NCI-H2227 treated with DMSO at 0.1 percent for 48 hours (cell line): ENCODE results near the gene SYNPO2L.
"Not testable (repeated sequence)": the region's sequence is repeated elsewhere in the genome, so short reads cannot be mapped to it uniquely, and the experiment has no call there.

Source experiments
- DNase-seq: peaks from one replicate; lab custom pipeline; 2025; lab: John Stamatoyannopoulos, UW

Gene SYNPO2L, protein sequence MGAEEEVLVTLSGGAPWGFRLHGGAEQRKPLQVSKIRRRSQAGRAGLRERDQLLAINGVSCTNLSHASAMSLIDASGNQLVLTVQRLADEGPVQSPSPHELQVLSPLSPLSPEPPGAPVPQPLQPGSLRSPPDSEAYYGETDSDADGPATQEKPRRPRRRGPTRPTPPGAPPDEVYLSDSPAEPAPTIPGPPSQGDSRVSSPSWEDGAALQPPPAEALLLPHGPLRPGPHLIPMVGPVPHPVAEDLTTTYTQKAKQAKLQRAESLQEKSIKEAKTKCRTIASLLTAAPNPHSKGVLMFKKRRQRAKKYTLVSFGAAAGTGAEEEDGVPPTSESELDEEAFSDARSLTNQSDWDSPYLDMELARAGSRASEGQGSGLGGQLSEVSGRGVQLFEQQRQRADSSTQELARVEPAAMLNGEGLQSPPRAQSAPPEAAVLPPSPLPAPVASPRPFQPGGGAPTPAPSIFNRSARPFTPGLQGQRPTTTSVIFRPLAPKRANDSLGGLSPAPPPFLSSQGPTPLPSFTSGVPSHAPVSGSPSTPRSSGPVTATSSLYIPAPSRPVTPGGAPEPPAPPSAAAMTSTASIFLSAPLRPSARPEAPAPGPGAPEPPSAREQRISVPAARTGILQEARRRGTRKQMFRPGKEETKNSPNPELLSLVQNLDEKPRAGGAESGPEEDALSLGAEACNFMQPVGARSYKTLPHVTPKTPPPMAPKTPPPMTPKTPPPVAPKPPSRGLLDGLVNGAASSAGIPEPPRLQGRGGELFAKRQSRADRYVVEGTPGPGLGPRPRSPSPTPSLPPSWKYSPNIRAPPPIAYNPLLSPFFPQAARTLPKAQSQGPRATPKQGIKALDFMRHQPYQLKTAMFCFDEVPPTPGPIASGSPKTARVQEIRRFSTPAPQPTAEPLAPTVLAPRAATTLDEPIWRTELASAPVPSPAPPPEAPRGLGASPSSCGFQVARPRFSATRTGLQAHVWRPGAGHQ

DNA sequence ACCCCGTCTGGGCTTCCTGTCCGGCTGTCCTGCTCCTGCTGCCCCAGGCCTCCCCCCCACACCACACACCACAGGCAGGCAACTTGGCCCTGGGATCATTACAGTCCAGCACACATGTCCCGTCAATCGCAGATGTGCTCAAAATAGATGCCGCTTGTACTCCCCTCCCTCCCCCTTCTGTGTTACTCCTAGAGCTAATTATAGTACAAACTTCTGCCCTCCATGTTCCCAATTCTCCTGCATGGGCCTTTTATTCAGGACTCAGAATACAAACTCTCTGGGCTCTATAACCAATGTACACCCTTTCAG, at the start of gene SYNPO2L:
Gene SYNPO2L (minus strand): TSS at position 40 of the 309 bp plus-strand sequence. CDS start 107 bp downstream, outside the sequence.
- DNase-seq: no peak

DNA sequence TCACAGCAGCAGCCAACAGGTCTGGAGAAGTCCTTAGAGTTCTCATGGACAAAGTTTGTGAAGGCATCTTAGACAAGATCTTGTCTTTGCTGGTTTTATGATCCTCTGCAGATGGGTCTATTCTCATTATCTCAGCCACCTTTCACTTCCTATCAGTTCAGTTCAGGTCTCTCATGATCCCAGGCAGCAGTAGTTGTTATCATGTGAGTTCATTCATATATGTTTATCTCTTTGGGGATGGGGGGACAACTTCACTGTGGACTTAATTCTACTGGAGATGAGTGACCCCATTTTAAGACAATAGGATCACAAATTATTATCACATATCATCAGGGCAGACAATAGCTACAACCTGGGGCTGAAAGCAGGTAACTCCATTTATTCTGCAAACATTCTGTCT, 48.1 kb upstream of the SYNPO2L start:
- not testable (repeated sequence) for DNase-seq

DNA sequence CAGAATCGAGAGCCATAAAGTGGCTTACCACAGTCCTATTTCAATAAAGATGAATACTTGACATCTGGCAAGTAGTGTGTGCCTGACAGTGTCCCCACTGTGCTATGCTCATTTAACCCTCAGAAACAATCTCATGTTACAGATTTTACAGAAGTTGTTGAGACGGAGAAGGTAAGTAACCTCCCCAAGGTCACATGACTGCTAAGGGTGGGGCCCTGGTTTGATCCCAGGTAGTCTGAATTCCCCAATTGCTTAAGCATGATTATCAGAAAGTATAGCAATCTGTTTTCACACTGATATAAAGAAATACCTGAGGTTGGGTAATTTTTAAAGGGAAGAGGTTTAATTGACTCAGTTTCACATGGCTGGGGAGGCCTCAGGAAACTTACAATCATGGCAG, 43.0 kb upstream of the SYNPO2L start:
- DNase-seq: not testable (repeated sequence)

DNA sequence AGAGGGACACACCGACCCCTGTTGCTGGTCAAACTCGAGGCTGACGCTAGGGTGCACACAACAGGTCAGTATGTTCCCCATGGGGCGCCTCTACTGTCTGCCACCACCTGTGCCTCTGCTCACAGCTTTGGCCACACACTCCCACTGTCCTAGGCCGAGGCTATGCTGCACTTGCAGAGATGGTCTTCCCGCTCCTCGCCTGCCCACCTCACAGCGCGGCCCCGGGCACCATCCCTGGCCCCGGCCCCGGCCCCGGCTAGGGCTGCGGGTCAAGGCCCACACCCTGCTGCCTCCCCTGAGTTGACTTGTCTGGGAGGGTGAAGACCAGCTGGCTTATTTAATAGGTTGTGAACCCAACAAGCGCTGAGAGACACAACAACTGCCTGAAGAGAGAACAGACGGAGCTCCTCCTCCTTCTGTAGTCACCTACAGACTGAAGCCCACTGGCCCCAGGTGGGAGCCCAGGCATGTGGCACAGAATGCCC, 41.9 kb upstream of the SYNPO2L start, which contains the start of gene AGAP5:
Gene AGAP5 (minus strand): TSS at position 435 of the 485 bp plus-strand sequence. CDS start 354 bp downstream, at position 81.
- DNase-seq: not testable (repeated sequence)

DNA sequence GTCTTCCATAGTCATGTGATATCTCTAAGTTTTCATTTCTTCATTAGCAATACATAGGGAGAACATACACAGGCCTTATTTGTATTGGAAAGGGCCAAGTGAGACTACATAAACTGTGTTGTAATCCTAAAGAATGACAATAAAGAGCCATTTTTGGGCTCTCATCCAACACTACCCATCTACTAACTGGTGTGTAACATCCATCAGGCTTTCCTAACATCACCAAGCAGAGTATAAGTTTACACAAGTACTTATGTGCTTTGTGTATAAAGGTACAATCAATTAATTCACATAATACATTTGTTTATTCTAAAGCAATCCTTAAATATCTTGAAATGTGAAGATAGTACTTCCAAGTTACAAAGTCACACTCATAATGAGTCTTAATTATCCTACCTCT, 39.5 kb upstream of the SYNPO2L start:
- not testable (repeated sequence) for DNase-seq

DNA sequence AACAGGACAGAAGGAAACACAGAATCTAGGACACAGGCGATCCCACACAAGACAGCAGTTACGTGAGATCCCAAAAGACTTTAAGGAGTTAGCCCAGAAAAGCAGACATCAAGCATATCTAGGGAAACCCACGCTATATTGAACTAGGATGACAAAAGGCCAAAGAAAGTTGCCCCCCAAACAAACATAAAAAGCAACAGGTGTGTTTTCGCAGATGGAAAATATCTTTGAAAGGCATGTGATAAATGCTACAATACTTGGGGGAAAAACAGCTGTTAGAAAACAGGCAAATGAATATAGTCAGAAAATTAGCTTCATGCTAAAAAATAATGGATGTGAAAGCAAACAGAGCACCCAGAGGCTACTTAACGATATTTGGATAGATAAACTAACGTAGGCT, 34.9 kb upstream of the SYNPO2L start:
- DNase-seq: not testable (repeated sequence)

DNA sequence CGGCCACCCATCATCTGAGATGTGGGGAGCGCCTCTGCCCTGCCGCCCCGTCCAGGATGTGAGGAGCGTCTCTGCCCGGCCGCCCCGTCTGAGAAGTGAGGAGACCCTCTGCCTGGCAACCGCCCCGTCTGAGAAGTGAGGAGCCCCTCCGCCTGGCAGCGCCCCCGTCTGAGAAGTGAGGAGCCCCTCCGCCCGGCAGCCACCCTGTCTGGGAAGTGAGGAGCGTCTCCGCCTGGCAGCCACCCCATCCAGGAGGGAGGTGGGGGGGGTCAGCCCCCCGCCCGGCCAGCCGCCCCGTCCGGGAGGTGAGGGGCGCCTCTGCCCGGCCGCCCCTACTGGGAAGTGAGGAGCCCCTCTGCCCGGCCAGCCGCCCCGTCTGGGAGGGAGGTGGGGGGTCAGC, 33.8 kb upstream of the SYNPO2L start:
- DNase-seq: not testable (repeated sequence)

DNA sequence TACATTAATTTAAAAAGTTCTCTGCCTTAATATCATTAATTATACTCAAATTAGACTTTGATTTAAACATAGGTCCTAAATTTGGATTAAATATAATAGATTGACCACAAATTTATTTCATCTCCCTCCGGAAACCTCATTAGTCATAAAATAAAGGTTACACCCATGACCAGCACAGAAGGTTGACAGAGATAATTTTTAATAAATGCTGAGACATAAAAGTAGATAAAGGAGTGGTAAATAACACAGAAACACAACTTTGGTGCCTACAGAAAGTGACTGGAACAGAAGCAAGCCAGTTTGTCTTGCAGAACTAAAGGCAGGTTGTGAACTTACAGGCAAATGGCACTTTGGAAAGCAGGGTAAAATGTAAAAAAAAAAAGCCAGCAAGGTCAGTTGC, 31.8 kb upstream of the SYNPO2L start:
- DNase-seq: not testable (repeated sequence)

DNA sequence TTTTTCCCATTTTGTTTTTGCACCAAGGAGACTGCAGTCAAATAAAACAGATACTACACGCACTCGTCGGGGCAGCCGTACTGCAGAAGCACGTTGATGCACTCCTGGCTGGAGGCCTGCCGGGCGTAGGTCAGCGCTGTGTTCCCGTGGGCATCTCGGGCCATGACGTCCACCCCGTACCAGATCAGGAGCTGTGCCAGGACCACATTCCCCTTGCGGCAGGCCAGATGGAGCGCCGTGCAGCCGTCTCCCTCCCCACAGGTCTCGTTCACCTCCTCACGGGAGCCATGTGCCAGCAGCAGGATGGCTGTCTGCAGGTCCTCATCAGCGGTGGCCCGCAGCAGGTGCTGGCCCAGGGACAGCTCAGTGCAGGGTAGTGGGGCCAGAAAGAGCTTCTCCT, 18.7 kb upstream of the SYNPO2L start:
- DNase-seq: not testable (repeated sequence)

DNA sequence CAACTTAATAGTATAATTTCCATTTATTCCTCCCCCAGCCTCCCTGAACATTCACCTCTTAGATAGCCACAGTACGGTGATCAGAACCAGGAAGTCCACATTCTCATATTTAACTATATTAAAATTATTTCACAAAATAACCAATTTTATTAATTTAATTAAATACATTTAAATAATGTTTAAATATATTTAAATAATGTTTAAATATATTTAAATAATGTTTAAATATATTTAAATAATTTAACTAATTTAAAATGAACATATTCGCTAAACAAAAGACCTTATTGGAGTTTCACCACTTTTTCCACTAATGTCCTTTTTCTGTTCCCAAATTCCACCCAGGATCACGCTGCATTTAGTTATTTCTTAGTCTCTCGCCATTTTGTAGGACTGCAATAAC, 12.5 kb upstream of the SYNPO2L start:
- DNase-seq: not testable (repeated sequence)

DNA sequence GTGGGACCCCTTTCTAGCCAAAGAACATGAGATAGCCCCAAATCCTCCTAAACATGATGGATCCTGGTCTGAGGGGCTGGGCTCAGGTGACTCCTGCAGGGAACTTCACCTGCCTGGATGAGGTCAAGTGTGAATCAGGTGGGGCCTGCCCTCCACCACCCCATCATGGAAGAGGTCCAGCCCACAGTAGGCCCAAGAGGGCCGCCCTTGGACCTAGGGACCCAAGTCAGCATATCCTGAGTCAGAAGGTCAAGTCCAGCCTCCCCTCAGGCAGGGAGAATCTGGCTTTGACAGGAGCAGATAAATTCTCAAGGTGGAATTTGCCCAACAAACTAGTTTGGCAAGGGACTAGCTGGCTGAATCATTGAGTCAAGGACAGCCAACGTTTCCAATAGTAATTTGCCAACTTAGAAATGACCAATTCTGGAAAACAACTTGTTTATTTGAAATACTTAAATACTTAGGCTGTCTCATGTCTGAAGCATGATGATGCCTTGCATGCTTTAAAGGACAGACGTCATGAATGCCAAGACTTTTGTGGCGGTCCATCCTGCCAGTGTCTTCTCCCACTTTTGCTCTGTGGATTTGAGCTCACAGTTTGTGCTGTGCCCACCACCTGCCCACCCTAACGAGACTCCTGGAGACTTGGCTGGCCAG, 10.5 kb upstream of the SYNPO2L start:
- not testable (repeated sequence) for DNase-seq

DNA sequence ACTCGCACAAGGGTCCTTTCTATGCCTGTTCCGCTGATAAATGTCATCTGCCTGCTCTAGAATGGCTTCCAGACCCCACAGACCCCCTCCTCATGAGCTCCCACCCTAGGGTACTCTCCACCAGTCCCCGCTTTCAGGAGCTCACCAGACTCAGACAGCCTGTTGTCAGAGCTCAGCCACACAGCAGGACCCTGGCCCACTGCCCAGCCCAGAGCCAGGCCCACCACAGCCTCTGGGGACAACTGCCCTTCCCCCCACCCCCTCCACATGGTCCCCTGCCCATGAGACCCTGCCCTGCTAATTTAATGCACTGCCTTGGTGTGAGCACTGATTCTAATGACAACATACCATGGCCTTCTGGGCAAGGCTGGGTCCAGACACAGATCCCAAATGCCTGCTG, 9.8 kb upstream of the SYNPO2L start:
- not testable (repeated sequence) for DNase-seq

DNA sequence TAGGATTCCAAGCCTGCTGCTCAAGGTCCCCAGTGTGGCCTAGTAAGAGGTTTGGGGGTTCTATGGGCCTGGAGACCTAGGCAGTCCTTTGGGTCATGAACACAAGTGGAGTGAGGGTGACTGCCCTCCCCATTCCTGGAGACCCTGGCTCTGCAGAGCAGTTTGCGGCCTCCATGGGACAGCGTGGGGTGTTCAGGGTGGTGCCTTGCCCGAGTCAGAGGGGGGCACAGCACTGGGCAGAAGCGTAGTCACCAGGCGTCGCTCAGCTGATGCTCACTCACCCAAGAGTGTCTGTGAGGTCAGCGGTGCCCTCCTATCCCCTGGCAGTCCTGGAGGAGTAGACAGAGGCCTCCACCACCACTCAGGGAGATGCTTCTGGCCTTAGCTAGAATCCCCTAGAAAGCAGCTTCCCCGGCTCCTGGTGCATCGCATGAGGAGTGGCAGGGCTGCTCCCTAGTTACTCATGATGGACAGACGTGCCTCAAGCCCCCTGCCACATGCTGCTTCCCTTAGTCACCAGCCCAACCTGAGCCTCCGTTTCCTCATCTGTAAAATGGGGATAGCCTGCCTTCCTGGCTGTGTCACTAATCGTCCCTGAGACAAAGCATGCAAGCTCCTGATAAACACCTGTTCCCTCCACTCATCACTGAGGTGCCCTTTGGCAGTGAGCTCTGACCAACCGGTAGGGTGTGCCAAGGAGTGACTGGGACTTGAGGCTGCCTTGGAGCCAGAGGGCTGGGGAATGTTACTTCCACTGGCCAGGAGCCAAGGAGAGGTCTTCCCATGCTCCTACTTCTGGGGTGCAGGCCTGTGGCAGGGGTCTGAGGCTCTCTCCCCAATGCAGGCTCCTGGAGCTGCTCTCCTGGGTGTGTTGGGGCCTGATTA, 8.6 kb upstream of the SYNPO2L start:
- DNase-seq: not testable (repeated sequence)

DNA sequence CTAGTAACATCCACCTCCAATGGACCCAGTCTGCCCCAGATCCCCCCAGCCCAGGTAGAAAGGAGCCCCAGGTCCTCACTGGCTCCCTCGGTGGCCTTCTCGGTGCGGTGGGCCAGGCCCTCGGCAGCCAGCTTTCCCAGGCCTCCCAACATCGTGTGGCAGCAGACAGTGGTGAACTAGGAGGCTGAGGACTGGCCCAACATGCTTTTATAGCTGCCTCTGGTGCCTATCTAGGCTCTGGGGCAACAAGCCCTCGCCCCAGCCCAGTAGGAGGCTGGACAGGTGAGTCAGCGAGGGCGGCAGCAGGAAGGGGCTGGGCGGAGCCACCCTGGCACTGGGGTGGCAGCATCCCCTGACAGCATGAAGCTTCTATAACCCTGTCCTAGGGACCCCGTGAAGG, 7.8 kb upstream of the SYNPO2L start:
- not testable (repeated sequence) for DNase-seq

DNA sequence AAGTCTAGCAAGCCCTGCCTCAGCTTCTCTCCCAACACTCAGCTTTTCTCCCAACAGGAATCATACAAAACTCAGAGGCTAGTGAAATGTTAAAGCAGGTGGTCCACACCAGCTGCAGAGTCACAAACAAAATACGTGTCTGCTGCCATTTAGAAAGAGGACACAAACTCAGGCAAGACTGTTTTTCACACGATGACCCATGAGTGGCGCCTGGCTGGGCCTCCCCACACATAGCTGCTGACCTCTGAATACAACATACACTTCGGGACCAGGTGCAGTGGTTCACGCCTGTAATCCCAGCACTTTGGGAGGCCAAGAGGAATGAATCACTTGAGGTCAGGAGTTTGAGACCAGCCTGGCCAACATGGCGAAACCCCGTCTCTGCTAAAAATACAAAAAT, 6.9 kb upstream of the SYNPO2L start:
- not testable (repeated sequence) for DNase-seq

DNA sequence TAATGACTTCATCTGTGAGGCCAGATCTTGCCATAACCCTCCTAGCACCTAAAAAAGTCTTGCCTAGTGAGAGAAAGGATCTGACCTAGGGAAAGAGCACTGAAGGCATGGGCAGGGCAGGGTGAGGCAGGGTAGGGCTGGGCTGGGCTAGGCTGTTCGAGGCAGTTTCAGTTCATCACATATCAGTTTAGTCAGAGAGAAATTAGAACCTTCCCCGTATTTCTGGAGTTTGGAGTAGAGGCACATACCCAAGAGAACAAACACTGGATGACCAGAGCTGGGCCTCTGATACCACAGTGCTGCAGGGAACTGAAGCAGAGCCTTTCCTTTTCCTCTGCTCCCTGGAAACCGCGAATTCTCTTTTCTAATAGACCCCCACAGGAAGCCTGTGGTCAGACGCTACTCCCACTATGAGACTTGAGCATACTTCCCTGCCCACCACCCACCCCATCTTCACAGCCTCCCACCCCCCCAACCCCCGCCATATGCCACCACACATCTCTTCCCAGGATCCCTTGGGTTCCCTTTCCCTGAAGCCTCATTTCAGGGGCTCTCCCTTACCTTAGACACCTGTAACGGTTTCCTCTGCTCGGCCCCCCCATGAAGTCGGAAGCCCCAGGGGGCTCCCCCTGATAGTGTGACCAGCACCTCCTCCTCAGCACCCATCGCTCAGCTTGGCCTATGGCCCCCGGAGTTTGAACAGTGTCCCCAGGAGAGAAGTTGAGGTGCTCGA, 406 bp downstream of the SYNPO2L start:
- no peak for DNase-seq

DNA sequence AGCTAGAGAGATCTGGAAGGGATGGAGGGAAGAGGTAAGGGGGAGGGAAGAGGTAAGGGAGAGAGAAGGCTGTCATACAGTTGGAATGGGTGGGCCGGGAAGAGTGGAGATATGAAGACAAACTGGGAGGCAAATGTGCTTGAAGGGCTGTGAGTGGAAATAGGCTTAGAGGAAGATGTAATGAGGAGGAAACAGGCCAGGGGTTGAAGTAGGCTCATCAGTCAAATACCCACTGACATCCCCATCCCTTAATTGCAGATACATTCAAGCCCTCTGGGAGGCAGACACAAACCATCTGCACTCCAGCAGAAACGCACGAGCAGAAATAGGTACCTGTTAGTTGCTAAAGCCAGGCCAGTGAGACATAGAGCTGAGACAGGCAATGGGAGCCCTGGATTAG, 2.1 kb downstream of the SYNPO2L start:
- no peak for DNase-seq

DNA sequence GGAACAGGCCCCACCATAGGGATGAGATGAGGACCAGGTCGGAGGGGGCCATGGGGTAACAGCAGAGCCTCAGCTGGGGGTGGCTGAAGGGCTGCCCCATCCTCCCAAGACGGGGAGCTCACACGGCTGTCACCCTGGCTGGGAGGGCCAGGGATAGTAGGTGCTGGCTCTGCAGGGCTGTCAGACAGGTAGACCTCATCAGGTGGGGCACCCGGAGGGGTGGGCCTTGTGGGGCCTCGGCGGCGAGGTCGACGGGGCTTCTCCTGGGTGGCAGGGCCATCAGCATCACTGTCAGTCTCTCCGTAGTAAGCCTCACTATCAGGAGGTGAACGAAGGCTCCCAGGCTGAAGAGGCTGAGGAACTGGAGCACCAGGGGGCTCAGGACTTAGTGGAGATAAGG, 2.6 kb downstream of the SYNPO2L start:
- no peak for DNase-seq

DNA sequence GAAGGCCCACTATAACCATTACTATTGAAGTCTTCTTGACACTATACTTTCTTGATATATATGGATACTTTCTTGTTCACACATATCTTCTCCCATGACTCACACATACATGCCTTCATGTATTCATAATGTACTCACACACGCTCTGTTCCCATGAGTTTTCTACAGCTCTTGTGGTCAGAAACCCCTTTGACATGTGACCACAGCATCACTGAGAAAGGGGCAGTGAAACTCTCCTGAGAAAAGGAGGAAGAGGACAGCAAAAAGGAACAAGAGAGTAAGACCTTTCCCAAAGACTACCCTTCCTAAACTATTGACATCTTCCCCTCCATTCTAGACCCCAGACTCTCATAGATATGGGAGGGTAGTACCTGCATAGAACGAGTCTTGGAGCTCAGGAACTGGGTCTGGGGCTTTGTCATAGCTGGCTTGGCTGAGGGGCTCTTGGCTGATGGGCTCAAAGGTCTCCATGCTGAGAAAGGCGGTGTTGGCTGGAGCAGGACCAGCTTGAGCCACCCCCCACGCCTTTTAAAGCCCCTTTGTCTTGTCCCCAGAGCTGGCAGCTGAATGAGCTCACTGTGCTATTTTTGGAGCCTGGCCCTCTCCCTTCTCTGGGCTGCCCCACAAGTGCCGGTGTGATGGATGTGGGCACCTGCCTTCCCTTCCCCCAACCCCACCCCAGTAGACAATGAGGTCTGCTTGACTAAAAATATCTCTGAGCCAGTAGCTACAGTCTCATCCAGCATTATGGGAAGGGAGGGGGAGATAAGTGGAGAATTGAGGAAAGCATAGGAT, 5.1 kb downstream of the SYNPO2L start:
- DNase-seq: no peak
